BLaER1 treated with 17β-estradiol and CSF1 and Interleukin-3, amounts not matched to agents 10 nM and 100 nM (cell line): ENCODE results near the gene FBXL15.
"Not testable (repeated sequence)": the region's sequence is repeated elsewhere in the genome, so short reads cannot be mapped to it uniquely, and the experiment has no call there.

Source experiments
- H3K27ac ChIP-seq, 11 experiments: shearing (Covaris generic); formaldehyde crosslinking; 2 replicates each; pipeline ENCODE4 v1.8.1; 2022
- H3K27me3 ChIP-seq, 11 experiments: shearing (Covaris generic); formaldehyde crosslinking; 2 replicates each; pipeline ENCODE4 v1.8.1; 2022
- H3K36me3 ChIP-seq, 11 experiments: shearing (Covaris generic); formaldehyde crosslinking; 2 replicates each; pipeline ENCODE4 v1.8.1; 2022
- H3K4me1 ChIP-seq, 10 experiments: shearing (Covaris generic); formaldehyde crosslinking; 2 replicates each; pipeline ENCODE4 v1.8.1; 2022
- H3K4me2 ChIP-seq, 11 experiments: shearing (Covaris generic); formaldehyde crosslinking; 2 replicates each; pipeline ENCODE4 v1.8.1; 2022
- H3K4me3 ChIP-seq, 10 experiments: shearing (Covaris generic); formaldehyde crosslinking; 2 replicates each; pipeline ENCODE4 v1.8.1; 2022
- H3K9ac ChIP-seq, 11 experiments: shearing (Covaris generic); formaldehyde crosslinking; 2 replicates each; pipeline ENCODE4 v1.8.1; 2022
- H3K9me3 ChIP-seq, 11 experiments: shearing (Covaris generic); formaldehyde crosslinking; replicated peaks in 1 of 11; 2 replicates each; pipeline ENCODE4 v1.8.1; 2022
- H4K20me1 ChIP-seq, 11 experiments: shearing (Covaris generic); formaldehyde crosslinking; 2 replicates each; pipeline ENCODE4 v1.8.1; 2022
- Cebpa-rat ChIP-seq, 11 experiments: shearing (Covaris generic); IDR thresholded peaks; 2 replicates each; pipeline ENCODE4 v1.8.1; 2022

FBXL15 gene

GRCh38 chr10:102449321-102450123 lies 28.9 kb downstream of the FBXL15 start:
- Histone ChIP-seq H3K36me3 (peaks cover 7 to 31% (median 21%) of the 10 kb centered on the region in 11 experiments; a peak in 14 of 22 replicates), H3K27ac (peak overlapping the region; percentile 70 to 95 (median 90))

DNA sequence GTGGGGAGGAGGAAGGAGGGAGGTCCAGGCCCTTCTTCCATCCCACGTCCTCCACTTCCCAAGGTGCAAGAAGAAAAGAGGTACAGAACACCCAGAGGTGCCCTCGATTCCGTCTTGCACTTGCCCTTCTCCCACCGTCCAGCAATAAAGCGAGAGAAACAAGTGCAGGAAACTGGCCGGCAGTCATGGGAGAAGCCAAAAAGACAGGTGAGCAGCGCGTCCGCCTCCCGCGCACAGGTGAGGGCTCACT lies 29.4 kb downstream of the FBXL15 start:
- Histone ChIP-seq H3K4me2 (peak overlapping the region; percentile 87 to 99 (median 95)), H3K4me3 (peak overlapping the region; percentile 81 to 98 (median 89)), H4K20me1 (peaks cover 0 to 31% (median 5%) of the 10 kb centered on the region in 11 experiments; a peak in 9 of 22 replicates), H3K36me3 (peaks cover 7 to 36% (median 25%) of the 10 kb centered on the region in 11 experiments; a peak in 18 of 22 replicates), H3K9ac (peak overlapping the region; percentile 84 to 95 (median 90)), H3K27me3 (no peaks in the 10 kb centered on the region), H3K27ac (peak overlapping the region; percentile 70 to 95 (median 90)), H3K9me3 (no peaks in the 10 kb centered on the region), H3K4me1 (peaks cover 26 to 88% (median 47%) of the 10 kb centered on the region in 10 experiments)
- no peak for TF ChIP-seq Cebpa-rat (IDR thresholded peaks at IDR 0.05)

More at GRCh38 chr10:102449321-102450123, 28.9 kb downstream of the FBXL15 start:
- peaks cover 0 to 36% (median 5%) of the 10 kb centered on the region in 11 experiments; a peak in 9 of 22 replicates for H4K20me1 ChIP-seq
- H3K9ac ChIP-seq: peak overlapping the region; percentile 84 to 95 (median 90)
- H3K4me1 ChIP-seq: peaks cover 26 to 88% (median 45%) of the 10 kb centered on the region in 10 experiments
- H3K4me3 ChIP-seq: peak overlapping the region; percentile 81 to 98 (median 89)
- H3K4me2 ChIP-seq: peak overlapping the region; percentile 87 to 99 (median 95)
- no peaks in the 10 kb centered on the region for H3K9me3 ChIP-seq
- no peak for TF ChIP-seq Cebpa-rat (IDR thresholded peaks at IDR 0.05)
- H3K27me3 ChIP-seq: no peaks in the 10 kb centered on the region

DNA sequence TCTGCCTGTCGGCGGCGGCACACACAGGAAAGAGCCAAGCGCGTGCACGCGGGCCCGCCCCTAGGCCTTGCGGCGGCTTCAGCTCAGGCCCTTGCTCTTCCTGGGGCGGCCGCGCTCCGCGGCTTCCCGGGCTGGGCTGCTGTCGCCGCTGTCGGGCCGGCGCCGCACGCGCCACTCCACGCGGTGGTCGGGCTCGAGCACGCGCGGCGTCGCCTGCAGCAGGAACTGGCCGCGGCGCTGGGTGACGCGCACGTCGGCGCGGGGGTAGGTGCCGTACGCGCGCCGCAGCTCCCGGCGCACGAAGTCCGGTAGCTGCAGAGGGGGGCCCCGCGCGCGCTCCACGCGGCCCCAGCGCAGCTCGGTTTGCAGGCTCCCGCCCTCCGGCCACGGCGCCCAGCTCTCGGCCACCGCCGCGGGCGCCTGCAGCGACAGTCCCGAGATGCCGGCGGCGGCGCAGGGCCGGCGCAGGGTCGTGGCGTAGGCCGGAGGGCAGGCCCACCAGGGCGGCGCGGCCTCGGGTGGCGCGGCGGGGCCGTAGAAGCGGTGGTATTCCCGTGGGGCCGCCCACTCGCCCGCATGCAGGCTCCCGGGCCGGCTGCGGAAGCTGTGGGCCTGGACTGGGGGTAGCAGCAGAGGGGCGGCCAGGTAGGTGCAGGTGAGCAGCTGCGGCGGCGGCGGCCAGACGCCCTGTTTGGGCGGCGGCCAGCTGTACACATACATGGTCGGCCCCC lies 29.9 kb downstream of the FBXL15 start:
- Histone ChIP-seq H3K27me3 (no peaks in the 10 kb centered on the region), H3K9ac (peak overlapping the region; percentile 84 to 95 (median 90)), H3K4me1 (peaks cover 26 to 88% (median 47%) of the 10 kb centered on the region in 10 experiments), H4K20me1 (peaks cover 0 to 26% (median 2%) of the 10 kb centered on the region in 11 experiments; a peak in 9 of 22 replicates), H3K27ac (peak overlapping the region; percentile 70 to 95 (median 90)), H3K4me3 (peak overlapping the region; percentile 81 to 98 (median 89)), H3K4me2 (peak overlapping the region; percentile 87 to 99 (median 95)), H3K36me3 (peaks cover 9 to 41% (median 30%) of the 10 kb centered on the region in 11 experiments; a peak in 21 of 22 replicates), H3K9me3 (no peaks in the 10 kb centered on the region)
- no peak for TF ChIP-seq Cebpa-rat (IDR thresholded peaks at IDR 0.05)

DNA sequence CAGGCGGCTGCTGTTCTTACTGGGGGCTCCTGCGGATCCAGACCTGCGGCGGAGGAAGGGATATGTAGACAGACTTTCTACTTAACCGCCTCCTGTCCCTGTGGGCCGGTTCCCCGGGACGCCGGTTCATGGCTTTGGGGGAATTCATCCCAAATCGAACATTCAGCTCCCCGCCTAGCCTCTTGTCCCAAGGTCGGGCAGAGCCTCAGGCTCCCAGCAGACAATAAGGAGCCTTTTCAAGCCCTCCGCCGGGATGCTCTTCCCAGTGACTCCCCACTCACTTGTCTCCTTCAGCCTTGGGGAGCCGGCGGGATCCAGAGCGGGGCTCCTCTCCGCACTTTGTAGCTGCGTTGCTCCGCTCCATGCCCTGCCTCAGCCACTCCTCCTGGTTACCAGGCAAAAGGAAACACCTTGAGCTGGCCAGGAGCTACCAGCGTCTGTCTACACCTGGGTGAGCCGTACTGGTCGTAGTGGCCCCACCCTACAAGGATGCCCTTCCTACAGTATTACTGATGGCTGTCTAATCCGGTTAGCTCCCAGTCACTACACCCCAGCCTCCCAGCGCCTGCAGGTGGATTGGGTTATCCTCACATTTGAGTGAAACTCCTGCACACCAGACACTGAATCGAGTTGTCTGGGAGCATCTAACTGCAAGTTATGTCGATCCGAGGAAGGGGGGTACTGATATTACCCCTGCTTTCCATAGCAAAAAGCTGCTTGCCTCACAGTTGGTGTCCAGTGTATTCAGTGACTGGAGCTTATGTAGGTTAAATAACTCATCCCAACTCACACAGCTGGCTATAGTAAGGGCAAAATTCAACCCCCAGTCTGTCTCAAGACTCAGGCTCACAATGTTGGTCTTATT lies 30.7 kb downstream of the FBXL15 start, which contains the start of gene C10orf95:
Gene C10orf95 (minus strand): TSS at position 439 of the 865 bp plus-strand sequence. CDS start 450 bp downstream, outside the sequence.
- Histone ChIP-seq H3K36me3 (peaks cover 16 to 49% (median 38%) of the 10 kb centered on the region in 11 experiments; a peak in 21 of 22 replicates), H3K9me3 (no peaks in the 10 kb centered on the region), H3K4me3 (peak within 1 kb of the TSS; percentile 81 to 98 (median 89)), H3K4me2 (peak within 1 kb of the TSS; percentile 87 to 99 (median 95)), H3K9ac (peak within 1 kb of the TSS; percentile 84 to 95 (median 90)), H3K27me3 (no peaks in the 10 kb centered on the region), H3K4me1 (peaks cover 26 to 88% (median 47%) of the 10 kb centered on the region in 10 experiments), H3K27ac (peak within 1 kb of the TSS; percentile 70 to 95 (median 90)), H4K20me1 (peaks cover 0 to 18% (median 0%) of the 10 kb centered on the region in 11 experiments; a peak in 5 of 22 replicates)
- no peak for TF ChIP-seq Cebpa-rat (IDR thresholded peaks at IDR 0.05)

DNA sequence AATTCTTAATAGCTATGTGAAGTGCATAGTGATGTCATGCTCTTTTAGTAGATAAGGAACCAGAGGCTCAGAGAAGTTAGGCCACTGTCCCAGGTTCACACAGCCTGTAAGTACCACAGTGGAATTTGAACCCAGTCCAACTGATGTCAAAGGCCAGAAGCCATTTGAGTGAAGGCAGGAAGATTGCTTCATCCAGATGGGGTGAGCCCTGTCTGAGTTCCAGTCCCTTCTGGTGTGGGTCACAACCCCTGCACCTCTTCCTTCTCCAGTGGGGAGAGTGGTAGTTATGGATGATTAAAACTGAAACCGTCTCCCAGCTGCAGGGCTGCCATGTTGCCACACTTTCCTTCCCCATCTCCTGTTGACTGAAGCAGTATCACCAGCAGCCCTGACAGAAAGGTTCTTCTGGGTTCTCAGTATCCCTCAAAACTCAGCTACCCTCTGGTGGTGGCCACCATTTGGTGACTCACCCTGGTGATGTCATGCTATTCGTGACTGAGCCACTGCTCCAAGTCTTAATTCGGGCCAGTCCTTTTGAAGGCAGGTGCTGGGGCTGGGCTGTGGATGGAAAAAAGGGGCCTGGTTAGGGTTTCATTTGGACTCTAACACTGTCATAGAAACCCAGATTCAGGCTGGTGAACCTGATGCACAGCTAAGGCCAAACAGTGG lies 32.2 kb downstream of the FBXL15 start:
- Histone ChIP-seq H3K4me1 (peaks cover 26 to 79% (median 47%) of the 10 kb centered on the region in 10 experiments), H3K9me3 (no peaks in the 10 kb centered on the region), H3K9ac (peak overlapping the region in 10 of 11 experiments; percentile 19 to 93 (median 45); a peak in 13 of 22 replicates), H3K27ac (peak overlapping the region; percentile 46 to 95 (median 81); a peak in 20 of 22 replicates), H4K20me1 (peaks cover 0 to 6% (median 0%) of the 10 kb centered on the region in 11 experiments; a peak in 5 of 22 replicates), H3K36me3 (peaks cover 23 to 59% (median 44%) of the 10 kb centered on the region in 11 experiments), H3K27me3 (no peaks in the 10 kb centered on the region), H3K4me3 (peak overlapping the region in 4 of 10 experiments; percentile 81 to 98 (median 89); a peak in 4 of 20 replicates), H3K4me2 (peak overlapping the region; percentile 87 to 99 (median 95); a peak in 21 of 22 replicates)
- TF ChIP-seq Cebpa-rat (IDR thresholded peaks at IDR 0.05): peak in 10 of 11 experiments; percentile 32 to 74 (median 44); a peak in 12 of 22 replicates

GRCh38 chr10:102453502-102453901 lies 32.9 kb downstream of the FBXL15 start:
- Histone ChIP-seq H3K9ac (peak overlapping the region in 10 of 11 experiments; percentile 19 to 63 (median 42); a peak in 13 of 22 replicates), H3K9me3 (no peaks in the 10 kb centered on the region), H3K27me3 (no peaks in the 10 kb centered on the region), H3K4me1 (peaks cover 26 to 72% (median 46%) of the 10 kb centered on the region in 10 experiments), H3K4me2 (peak overlapping the region in 9 of 11 experiments; percentile 87 to 99 (median 95); a peak in 17 of 22 replicates), H4K20me1 (peaks cover 0 to 5% (median 0%) of the 10 kb centered on the region in 11 experiments; a peak in 4 of 22 replicates), H3K36me3 (peaks cover 23 to 59% (median 44%) of the 10 kb centered on the region in 11 experiments), H3K27ac (peak overlapping the region in 10 of 11 experiments; percentile 54 to 95 (median 82); a peak in 19 of 22 replicates), H3K4me3 (no peak overlapping the region)
- TF ChIP-seq Cebpa-rat (IDR thresholded peaks at IDR 0.05): no peak

- not testable (repeated sequence) for H3K9me3 ChIP-seq, H4K20me1 ChIP-seq, H3K27me3 ChIP-seq, H3K4me3 ChIP-seq
- peak overlapping the region in 2 of 11 experiments; percentile 81 to 82; a peak in 5 of 22 replicates for H3K27ac ChIP-seq
- H3K36me3 ChIP-seq: peaks cover 23 to 59% (median 44%) of the 10 kb centered on the region in 11 experiments
- peak overlapping the region in 1 of 11 experiments; percentile 55; a peak in 3 of 22 replicates for H3K9ac ChIP-seq
- peaks cover 18 to 60% (median 36%) of the 10 kb centered on the region in 10 experiments for H3K4me1 ChIP-seq
- H3K4me2 ChIP-seq: peak overlapping the region in 5 of 11 experiments; percentile 93 to 99 (median 95); a peak in 8 of 22 replicates
Measured at GRCh38 chr10:102454662-102455487, 34.2 kb downstream of the FBXL15 start.
